WTC11 (cell line): ENCODE data around the gene TNPO1. TPM values are rescaled to one million over a fixed set of nuclear protein-coding genes. Genes with fewer than 3 reads are reported as not detected.

ENCODE experiments used
- ARID4B ChIP-seq: sonication (generic); formaldehyde crosslinking; IDR thresholded peaks from 2 replicates; pipeline ENCODE4 v1.8.0; 2023; ENCODE audit warnings: missing genetic modification reagents, mild to moderate bottlenecking, borderline replicate concordance
- E2F4 ChIP-seq: sonication (generic); formaldehyde crosslinking; IDR thresholded peaks from 2 replicates; pipeline ENCODE4 v1.8.1; 2022; ENCODE audit warnings: low read depth, mild to moderate bottlenecking, moderate library complexity, missing genetic modification reagents, borderline replicate concordance
- ETV6 ChIP-seq: sonication (generic); formaldehyde crosslinking; IDR thresholded peaks from 2 replicates; pipeline ENCODE4 v1.8.1; 2022; ENCODE audit warnings: mild to moderate bottlenecking, missing genetic modification reagents
- FOXK1 ChIP-seq: sonication (generic); formaldehyde crosslinking; IDR thresholded peaks from 2 replicates; pipeline ENCODE4 v1.8.0; 2022; ENCODE audit warnings: mild to moderate bottlenecking, moderate library complexity, missing genetic modification reagents
- FOXP4 ChIP-seq: sonication (generic); formaldehyde crosslinking; IDR thresholded peaks from 2 replicates; pipeline ENCODE4 v1.8.0; 2022; ENCODE audit warnings: mild to moderate bottlenecking, missing genetic modification reagents
- GABPB1 ChIP-seq: sonication (generic); formaldehyde crosslinking; IDR thresholded peaks from 2 replicates; pipeline ENCODE4 v1.8.1; 2023; ENCODE audit warnings: mild to moderate bottlenecking, missing genetic modification reagents
- JUN ChIP-seq: sonication (generic); formaldehyde crosslinking; IDR thresholded peaks from 2 replicates; pipeline ENCODE4 v1.8.0; 2023; ENCODE audit warnings: mild to moderate bottlenecking, missing genetic modification reagents
- KAT7 ChIP-seq: sonication (generic); formaldehyde crosslinking; IDR thresholded peaks from 2 replicates; pipeline ENCODE4 v1.8.1; 2023; ENCODE audit warnings: missing genetic modification reagents, mild to moderate bottlenecking, borderline replicate concordance
- OVOL2 ChIP-seq: fragments of 250-450 bp; sonication (Bioruptor Pico); IDR thresholded peaks from 2 replicates; pipeline ENCODE4 v1.9.0; 2021; ENCODE audit warnings: mild to moderate bottlenecking, borderline replicate concordance
- TCF7 ChIP-seq: sonication (generic); formaldehyde crosslinking; IDR thresholded peaks from 2 replicates; pipeline ENCODE4 v1.8.0; 2022; ENCODE audit warnings: mild to moderate bottlenecking, low read depth, missing genetic modification reagents, moderate library complexity
- USF1 ChIP-seq: sonication (generic); formaldehyde crosslinking; IDR thresholded peaks from 2 replicates; pipeline ENCODE4 v1.8.0; 2022; ENCODE audit warnings: mild to moderate bottlenecking, missing genetic modification reagents
- ZBTB21 ChIP-seq: sonication (generic); formaldehyde crosslinking; IDR thresholded peaks from 2 replicates; pipeline ENCODE4 v1.8.1; 2023; ENCODE audit warnings: mild to moderate bottlenecking, missing genetic modification reagents, borderline replicate concordance
- ZBTB43 ChIP-seq: sonication (generic); formaldehyde crosslinking; IDR thresholded peaks from 2 replicates; pipeline ENCODE4 v1.8.1; 2023; ENCODE audit warnings: mild to moderate bottlenecking, missing genetic modification reagents
- ZNF232 ChIP-seq: sonication (generic); formaldehyde crosslinking; IDR thresholded peaks from 2 replicates; pipeline ENCODE4 v1.8.0; 2022; ENCODE audit warnings: mild to moderate bottlenecking, missing genetic modification reagents
- ZNF281 ChIP-seq: sonication (generic); formaldehyde crosslinking; IDR thresholded peaks from 2 replicates; pipeline ENCODE4 v1.8.0; 2023; ENCODE audit warnings: mild to moderate bottlenecking, missing genetic modification reagents
- ZNF396 ChIP-seq: fragments of 250-450 bp; sonication (Bioruptor Pico); IDR thresholded peaks from 2 replicates; pipeline ENCODE4 v1.8.0; 2021; ENCODE audit warnings: mild to moderate bottlenecking, moderate library complexity, borderline replicate concordance
- ZNF512 ChIP-seq: sonication (generic); formaldehyde crosslinking; IDR thresholded peaks from 2 replicates; pipeline ENCODE4 v1.8.1; 2022; ENCODE audit warnings: missing genetic modification reagents, borderline replicate concordance
- total RNA-seq: library from RNA; stranded (reverse); gene quantifications from 3 replicates; pipeline ENCODE4 v1.2.3, GENCODE V29; 2021

The TNPO1 gene
- total RNA-seq, 1 experiment from 2014 or later: 150 TPM

GRCh38 chr5:72847989-72848473 is 31.6 kb downstream of the TNPO1 start (continued):
- TF ChIP-seq FOXK1 (0 out of 2 replicates have a peak, but pooled peaks have one; percentile 36), ETV6 (peak; percentile 31; the same call in 1 of the 2 replicates), GABPB1 (peak; percentile 82), OVOL2 (no peak), ZNF232 (CRISPR knock-in tag) (peak; percentile 68; the same call in 1 of the 2 replicates), E2F4 (peak; percentile 46; the same call in 1 of the 2 replicates), FOXP4 (CRISPR knock-in tag) (0 out of 2 replicates have a peak, but pooled peaks have one; percentile 67), ZNF281 (CRISPR knock-in tag) (peak; percentile 42; the same call in 1 of the 2 replicates), ZNF512 (CRISPR knock-in tag) (no peak), ARID4B (CRISPR knock-in tag) (peak; percentile 79; the same call in 1 of the 2 replicates), TCF7 (CRISPR knock-in tag) (no peak), USF1 (CRISPR knock-in tag) (peak; percentile 44; the same call in 1 of the 2 replicates), ZNF396 (CRISPR knock-in tag) (no peak), ZBTB43 (0 out of 2 replicates have a peak, but pooled peaks have one; percentile 59), JUN (CRISPR knock-in tag) (peak; percentile 63; the same call in 1 of the 2 replicates), KAT7 (CRISPR knock-in tag) (peak; percentile 51; the same call in 1 of the 2 replicates), ZBTB21 (CRISPR knock-in tag) (no peak; the same call in 1 of the 2 replicates)
- TF ChIP-seq, all 79 proteins: peak for 25
